GM12872 (cell line): Measurements from ENCODE around the gene AGBL5.

ENCODE experiments used
- TF ChIP-seq, protein P1 (sequence below): IDR thresholded peaks from 3 replicates; pipeline ENCODE4 v1.5.1; 2011; ENCODE audit warnings: low read depth, mild to moderate bottlenecking, low read length, moderate library complexity; ENCODE audit not compliant: insufficient read depth

Gene AGBL5

DNA sequence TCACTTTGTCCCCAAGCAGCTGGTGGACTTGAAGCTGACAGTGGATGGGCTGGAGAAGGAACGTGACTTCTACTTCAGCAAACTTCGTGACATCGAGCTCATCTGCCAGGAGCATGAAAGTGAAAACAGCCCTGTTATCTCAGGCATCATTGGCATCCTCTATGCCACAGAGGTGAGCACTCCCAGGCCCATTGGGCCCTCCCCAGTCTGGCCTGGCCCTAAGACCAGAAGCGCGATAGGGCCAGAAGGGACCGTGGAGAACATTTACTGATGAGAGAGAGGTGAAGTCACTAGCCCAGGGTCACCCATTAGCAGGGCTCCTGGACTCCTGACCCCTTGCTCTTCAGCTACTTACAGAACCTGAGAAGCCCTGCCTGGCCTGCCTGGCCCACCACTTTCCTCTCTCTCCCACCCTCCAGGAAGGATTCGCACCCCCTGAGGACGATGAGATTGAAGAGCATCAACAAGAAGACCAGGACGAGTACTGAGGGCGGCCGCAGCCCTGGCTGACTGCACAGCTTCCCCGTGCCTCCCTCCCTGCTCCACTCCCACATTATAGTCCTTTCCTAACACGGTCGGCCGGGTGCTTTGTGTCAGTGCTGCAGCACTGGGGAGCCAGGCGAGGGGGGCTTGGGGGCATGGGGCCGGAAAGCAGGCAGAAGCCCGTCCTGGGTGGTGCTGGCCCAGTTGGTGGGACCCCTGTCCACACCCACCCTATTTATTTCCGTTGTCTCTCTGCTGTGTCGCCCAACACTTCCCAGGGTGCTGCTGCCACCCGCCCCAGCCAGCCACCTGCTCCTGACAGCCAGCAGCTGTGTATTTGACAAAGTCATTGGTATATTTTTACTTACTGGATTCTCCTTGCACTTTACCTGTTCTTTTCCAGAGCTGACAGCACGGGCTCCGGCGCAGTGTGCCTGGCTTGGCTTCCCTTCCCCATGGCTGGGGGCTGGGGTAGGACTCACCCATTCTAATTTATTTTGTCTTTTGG is 25.3 kb upstream of the AGBL5 start:
- TF ChIP-seq, protein P1, sequence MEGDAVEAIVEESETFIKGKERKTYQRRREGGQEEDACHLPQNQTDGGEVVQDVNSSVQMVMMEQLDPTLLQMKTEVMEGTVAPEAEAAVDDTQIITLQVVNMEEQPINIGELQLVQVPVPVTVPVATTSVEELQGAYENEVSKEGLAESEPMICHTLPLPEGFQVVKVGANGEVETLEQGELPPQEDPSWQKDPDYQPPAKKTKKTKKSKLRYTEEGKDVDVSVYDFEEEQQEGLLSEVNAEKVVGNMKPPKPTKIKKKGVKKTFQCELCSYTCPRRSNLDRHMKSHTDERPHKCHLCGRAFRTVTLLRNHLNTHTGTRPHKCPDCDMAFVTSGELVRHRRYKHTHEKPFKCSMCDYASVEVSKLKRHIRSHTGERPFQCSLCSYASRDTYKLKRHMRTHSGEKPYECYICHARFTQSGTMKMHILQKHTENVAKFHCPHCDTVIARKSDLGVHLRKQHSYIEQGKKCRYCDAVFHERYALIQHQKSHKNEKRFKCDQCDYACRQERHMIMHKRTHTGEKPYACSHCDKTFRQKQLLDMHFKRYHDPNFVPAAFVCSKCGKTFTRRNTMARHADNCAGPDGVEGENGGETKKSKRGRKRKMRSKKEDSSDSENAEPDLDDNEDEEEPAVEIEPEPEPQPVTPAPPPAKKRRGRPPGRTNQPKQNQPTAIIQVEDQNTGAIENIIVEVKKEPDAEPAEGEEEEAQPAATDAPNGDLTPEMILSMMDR, result no peak

DNA sequence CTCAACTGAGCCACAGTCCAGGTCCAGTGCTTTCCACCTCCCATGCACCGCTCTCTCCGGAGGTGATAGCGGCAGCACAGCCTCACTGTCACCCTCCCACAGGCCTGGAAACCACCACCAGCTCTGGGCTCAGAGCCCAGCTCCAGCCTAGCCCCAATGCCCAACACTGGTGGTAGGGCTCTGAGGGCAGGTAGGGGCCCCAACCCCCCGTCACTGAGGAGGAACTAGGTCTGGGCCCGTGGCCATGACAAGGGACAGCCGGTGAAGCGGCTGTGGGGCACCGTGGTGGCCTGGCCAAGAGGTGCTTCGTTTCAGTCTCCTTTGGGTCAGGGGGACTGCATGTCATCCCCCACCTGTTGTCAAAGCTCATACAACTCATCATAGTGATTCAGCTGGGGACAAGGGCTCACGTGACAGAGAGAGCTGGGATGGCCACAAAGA is 24.2 kb upstream of the AGBL5 start:
- TF ChIP-seq, protein P1, result no peak

DNA sequence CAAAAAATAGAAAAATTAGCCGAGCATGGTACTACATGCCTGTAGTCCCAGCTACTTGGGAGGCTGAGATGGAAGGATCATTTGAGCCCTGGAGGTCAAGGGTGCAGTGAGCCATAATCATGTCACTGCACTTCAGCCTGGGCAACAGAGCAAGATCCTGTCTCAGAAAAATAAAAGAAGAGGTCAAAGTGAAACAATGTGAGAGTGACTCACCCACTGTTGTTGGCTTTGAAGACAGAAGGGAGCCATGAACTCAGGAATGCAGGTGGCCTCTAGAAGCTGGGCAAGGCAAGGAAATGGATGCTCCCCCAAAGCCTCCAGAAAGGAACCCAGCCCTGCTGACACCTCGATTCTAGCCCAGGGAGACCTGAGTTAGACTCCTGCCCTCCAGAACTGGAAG is 22.4 kb upstream of the AGBL5 start:
- TF ChIP-seq, protein P1, result no peak

DNA sequence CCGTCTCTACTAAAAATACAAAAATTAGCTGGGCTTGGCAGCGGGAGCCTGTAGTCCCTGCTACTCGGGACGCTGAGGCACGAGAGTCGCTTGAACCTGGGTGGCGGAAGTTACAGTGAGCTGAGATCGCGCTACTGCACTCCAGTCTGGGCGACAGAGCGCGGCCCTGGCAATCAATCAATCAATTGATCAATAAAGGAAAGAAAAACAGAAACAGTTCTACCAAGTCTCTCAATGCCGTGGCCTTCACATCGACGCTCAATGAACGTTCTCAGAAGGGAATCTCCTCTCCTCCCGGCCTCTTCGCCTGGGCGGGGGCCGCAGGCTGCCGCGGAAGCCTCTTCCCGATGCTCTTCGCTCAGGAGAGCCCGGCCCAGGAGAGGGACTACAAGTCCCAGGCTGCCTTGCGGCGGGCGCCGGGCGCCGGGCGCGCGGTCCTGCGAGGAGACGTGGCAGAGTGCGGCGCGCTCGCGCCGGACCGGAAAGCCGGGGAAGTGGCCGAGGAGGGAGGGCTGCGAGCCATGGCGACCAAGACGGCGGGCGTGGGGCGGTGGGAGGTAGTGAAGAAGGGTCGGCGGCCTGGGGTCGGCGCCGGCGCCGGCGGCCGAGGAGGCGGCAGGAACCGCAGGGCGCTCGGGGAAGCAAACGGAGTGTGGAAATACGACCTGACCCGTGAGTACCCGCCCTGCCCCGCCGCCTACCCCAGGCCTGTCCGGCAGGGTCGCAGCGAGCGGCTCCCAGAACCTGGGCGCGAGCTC is 18.8 kb upstream of the AGBL5 start, which contains the start of gene TMEM214:
Gene TMEM214 (plus strand): TSS at position 471 of the 758 bp plus-strand sequence. CDS start 51 bp downstream, at position 522.
- TF ChIP-seq, protein P1, result 0 out of 3 replicates have a peak, but pooled peaks have one; percentile 12

DNA sequence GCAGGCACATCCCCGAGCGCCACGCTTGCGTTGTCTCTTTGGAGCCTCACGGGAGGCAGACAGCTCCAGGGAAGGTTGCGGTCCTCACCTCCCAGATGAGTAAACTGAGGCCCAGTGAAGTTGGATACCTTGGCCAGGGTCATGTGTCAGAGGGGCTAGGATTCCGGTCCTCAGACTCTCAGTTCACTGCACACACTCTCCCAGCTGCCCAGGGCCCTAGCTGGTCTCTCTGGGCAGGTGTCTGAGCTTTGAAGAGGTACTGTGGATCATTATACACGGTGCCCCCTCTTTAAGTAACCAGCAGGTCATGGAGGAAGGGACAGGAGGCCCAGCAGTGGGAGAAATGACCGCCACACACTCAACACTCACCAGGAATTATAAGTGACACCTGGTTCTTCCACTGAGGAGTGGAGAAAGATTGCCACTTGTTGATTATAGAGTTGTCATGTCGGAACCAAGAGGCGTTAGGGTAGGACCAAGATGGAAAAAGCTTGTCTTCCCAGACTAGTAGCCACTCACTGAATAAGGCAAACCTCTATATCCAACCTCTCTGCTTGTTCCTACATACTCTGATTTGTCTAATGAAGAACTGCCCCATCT is 18.1 kb upstream of the AGBL5 start:
- TF ChIP-seq, protein P1, result no peak

DNA sequence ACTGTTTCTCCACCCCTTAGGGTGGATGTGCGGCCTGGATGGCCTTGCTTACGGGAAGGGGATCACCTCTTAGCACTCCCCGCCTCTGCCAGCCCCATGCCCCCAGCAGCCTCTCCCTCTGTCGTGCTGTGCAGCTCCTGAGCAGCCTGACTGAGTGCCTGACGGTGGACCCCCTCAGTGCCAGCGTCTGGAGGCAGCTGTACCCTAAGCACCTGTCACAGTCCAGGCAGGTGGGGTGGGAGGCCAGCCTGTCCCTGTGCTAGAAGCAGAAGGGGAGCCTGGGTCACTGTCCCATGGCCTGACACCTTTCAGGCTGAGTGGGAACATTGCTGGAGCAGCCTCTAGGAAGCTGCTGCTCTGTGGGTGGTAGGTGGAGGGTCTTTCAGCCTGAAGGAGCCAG is 13.5 kb upstream of the AGBL5 start:
- TF ChIP-seq, protein P1, result no peak
